CD4-positive, alpha-beta T cell treated with Interleukin-21 for 1 hour (primary cell): Measurements from ENCODE around the gene CCSER1.

Source experiments
- DNase-seq: peaks from one replicate; pipeline ENCODE4 v3.0.0-alpha.2; 2020

Gene CCSER1

GRCh38 chr4:90128961-90129495 is 1.8 kb downstream of the CCSER1 start:
- DNase-seq, result no peak

GRCh38 chr4:90130076-90130475 is 2.9 kb downstream of the CCSER1 start:
- no peak for DNase-seq

- DNase-seq, result no peak
Measured at GRCh38 chr4:90137555-90137954, 10.4 kb downstream of the CCSER1 start.

GRCh38 chr4:90142081-90142480 is 14.9 kb downstream of the CCSER1 start:
- DNase-seq, result no peak

GRCh38 chr4:90145319-90145718 is 18.1 kb downstream of the CCSER1 start:
- no peak for DNase-seq

GRCh38 chr4:90146306-90146705 is 19.1 kb downstream of the CCSER1 start:
- DNase-seq, result no peak

GRCh38 chr4:90148574-90149148 is 21.5 kb downstream of the CCSER1 start:
- DNase-seq, result no peak

GRCh38 chr4:90152024-90152423 is 24.8 kb downstream of the CCSER1 start:
- DNase-seq, result no peak

- no peak for DNase-seq
Measured at GRCh38 chr4:90159193-90159592, 32.0 kb downstream of the CCSER1 start.

GRCh38 chr4:90160044-90160443 is 32.9 kb downstream of the CCSER1 start:
- no peak for DNase-seq

- DNase-seq, result no peak
Measured at GRCh38 chr4:90162566-90162965, 35.4 kb downstream of the CCSER1 start.

- DNase-seq, result no peak
Measured at GRCh38 chr4:90163872-90164271, 36.7 kb downstream of the CCSER1 start.

GRCh38 chr4:90165883-90166282 is 38.7 kb downstream of the CCSER1 start:
- DNase-seq, result no peak

GRCh38 chr4:90171491-90171890 is 44.3 kb downstream of the CCSER1 start:
- DNase-seq, result no peak

GRCh38 chr4:90174621-90175023 is 47.4 kb downstream of the CCSER1 start:
- no peak for DNase-seq

- DNase-seq, result no peak
Measured at GRCh38 chr4:90181644-90182043, 54.5 kb downstream of the CCSER1 start.

GRCh38 chr4:90183254-90183653 is 56.1 kb downstream of the CCSER1 start:
- no peak for DNase-seq

- DNase-seq, result no peak
Measured at GRCh38 chr4:90184560-90184959, 57.4 kb downstream of the CCSER1 start.

- DNase-seq, result no peak
Measured at GRCh38 chr4:90185416-90185815, 58.2 kb downstream of the CCSER1 start.

GRCh38 chr4:90186229-90186628 is 59.0 kb downstream of the CCSER1 start:
- no peak for DNase-seq

GRCh38 chr4:90187148-90187884 is 60.1 kb downstream of the CCSER1 start:
- no peak for DNase-seq

GRCh38 chr4:90189178-90189577 is 62.0 kb downstream of the CCSER1 start:
- no peak for DNase-seq

GRCh38 chr4:90189946-90190345 is 62.8 kb downstream of the CCSER1 start:
- DNase-seq, result no peak

- no peak for DNase-seq
Measured at GRCh38 chr4:90190525-90190924, 63.3 kb downstream of the CCSER1 start.
